Glutamatergic neuron (in vitro differentiated cells): ENCODE measurements around the gene NCR2. TPM values are rescaled to one million over a fixed set of nuclear protein-coding genes. Genes with fewer than 3 reads are reported as not detected.

ENCODE experiments used
- DNase-seq: peaks from one replicate; pipeline ENCODE4 v3.0.0; 2022
- H3K27ac Mint-ChIP-seq: one replicate; pipeline ENCODE4 v1.8.0; 2020; ENCODE audit warnings: mild to moderate bottlenecking, mixed read lengths, inconsistent platforms; ENCODE audit not compliant: unreplicated experiment
- H3K27me3 Mint-ChIP-seq: one replicate; pipeline ENCODE4 v1.8.0; 2020; ENCODE audit warnings: mild to moderate bottlenecking, moderate library complexity, mixed read lengths, inconsistent platforms; ENCODE audit not compliant: unreplicated experiment
- H3K36me3 Mint-ChIP-seq: one replicate; pipeline ENCODE4 v1.8.0; 2020; ENCODE audit warnings: mild to moderate bottlenecking, mixed read lengths, inconsistent platforms; ENCODE audit not compliant: unreplicated experiment
- H3K4me1 Mint-ChIP-seq: one replicate; pipeline ENCODE4 v1.8.0; 2020; ENCODE audit warnings: mild to moderate bottlenecking, low read depth, mixed read lengths, inconsistent platforms; ENCODE audit not compliant: unreplicated experiment
- H3K4me3 Mint-ChIP-seq: one replicate; pipeline ENCODE4 v1.8.0; 2020; ENCODE audit warnings: mild to moderate bottlenecking, mixed read lengths, inconsistent platforms; ENCODE audit not compliant: unreplicated experiment
- H3K9me3 Mint-ChIP-seq: one replicate; pipeline ENCODE4 v1.8.0; 2020; ENCODE audit warnings: mild to moderate bottlenecking, moderate library complexity, mixed read lengths, inconsistent platforms; ENCODE audit not compliant: unreplicated experiment
- CTCF ChIP-seq: fragments of 200-600 bp; sonication (generic); IDR thresholded peaks from one replicate; pipeline ENCODE4 v1.5.0; 2021; ENCODE audit not compliant: partially characterized antibody, unreplicated experiment
- total RNA-seq: library from RNA; stranded (reverse); fragmentation: NEBNext Ultra II Directional; extraction: Animal tissue kit (Norgen Biotek cat#: 25700); gene quantifications from one replicate; pipeline ENCODE4 v1.2.1, GENCODE V29; 2021; ENCODE audit not compliant: unreplicated experiment

NCR2 gene
- total RNA-seq, 1 donor from 2014 or later = not detected

GRCh38 chr6:41371992-41372831, 36.8 kb downstream of the NCR2 start:
- peak; percentile 61 for DNase-seq
- Mint-ChIP-seq H3K4me3 (peak overlapping the region; percentile 82), H3K27me3 (peaks cover 54% of the 10 kb centered on the region), H3K27ac (no peak overlapping the region), H3K9me3 (peaks cover 14% of the 10 kb centered on the region), H3K4me1 (peaks cover 24% of the 10 kb centered on the region), H3K36me3 (peaks cover 4% of the 10 kb centered on the region)
- no peak for TF ChIP-seq CTCF

GRCh38 chr6:41372832-41373626, 37.6 kb downstream of the NCR2 start:
- H3K4me1 Mint-ChIP-seq = peaks cover 24% of the 10 kb centered on the region
- no peak overlapping the region for H3K27ac Mint-ChIP-seq
- peak overlapping the region; percentile 82 for H3K4me3 Mint-ChIP-seq
- peaks cover 60% of the 10 kb centered on the region for H3K27me3 Mint-ChIP-seq
- DNase-seq = no peak
- peaks cover 14% of the 10 kb centered on the region for H3K9me3 Mint-ChIP-seq
- peaks cover 4% of the 10 kb centered on the region for H3K36me3 Mint-ChIP-seq
- TF ChIP-seq CTCF = no peak

- Mint-ChIP-seq H3K36me3 (peaks cover 4% of the 10 kb centered on the region), H3K4me1 (peaks cover 24% of the 10 kb centered on the region), H3K4me3 (peak overlapping the region; percentile 72), H3K27me3 (peaks cover 61% of the 10 kb centered on the region), H3K9me3 (peaks cover 14% of the 10 kb centered on the region), H3K27ac (no peak overlapping the region)
- no peak for TF ChIP-seq CTCF
- no peak for DNase-seq
Observed at GRCh38 chr6:41373627-41373918, 38.2 kb downstream of the NCR2 start.

GRCh38 chr6:41373919-41374617, 38.7 kb downstream of the NCR2 start:
- Mint-ChIP-seq H3K4me3 (peak overlapping the region; percentile 82), H3K9me3 (peaks cover 13% of the 10 kb centered on the region), H3K27ac (no peak overlapping the region), H3K27me3 (peaks cover 60% of the 10 kb centered on the region), H3K36me3 (peaks cover 4% of the 10 kb centered on the region), H3K4me1 (peaks cover 24% of the 10 kb centered on the region)
- no peak for TF ChIP-seq CTCF
- peak; percentile 39 for DNase-seq
